ES-I3 (cell line): ENCODE data around the gene DDX59.
"Not testable (repeated sequence)": the region's sequence is repeated elsewhere in the genome, so short reads cannot be mapped to it uniquely, and the experiment has no call there.

Experiments
- H3K36me3 ChIP-seq: 2 replicates; pipeline ENCODE4 v1.6.1; 2013; ENCODE audit warnings: mild to moderate bottlenecking, low read length, control low read depth, moderate library complexity; ENCODE audit not compliant: insufficient read depth
- H3K4me1 ChIP-seq: 2 replicates; pipeline ENCODE4 v1.6.1; 2013; ENCODE audit warnings: mild to moderate bottlenecking, control low read depth, low read length; ENCODE audit not compliant: insufficient read depth
- H3K9ac ChIP-seq: 2 replicates; pipeline ENCODE4 v1.6.1; 2013; ENCODE audit warnings: low read depth, mild to moderate bottlenecking, low read length, moderate library complexity
- H3K9me3 ChIP-seq: 2 replicates; pipeline ENCODE4 v1.6.1; 2013; ENCODE audit warnings: mild to moderate bottlenecking, low read length, moderate library complexity; ENCODE audit not compliant: control insufficient read depth, insufficient read depth

The DDX59 gene

DNA sequence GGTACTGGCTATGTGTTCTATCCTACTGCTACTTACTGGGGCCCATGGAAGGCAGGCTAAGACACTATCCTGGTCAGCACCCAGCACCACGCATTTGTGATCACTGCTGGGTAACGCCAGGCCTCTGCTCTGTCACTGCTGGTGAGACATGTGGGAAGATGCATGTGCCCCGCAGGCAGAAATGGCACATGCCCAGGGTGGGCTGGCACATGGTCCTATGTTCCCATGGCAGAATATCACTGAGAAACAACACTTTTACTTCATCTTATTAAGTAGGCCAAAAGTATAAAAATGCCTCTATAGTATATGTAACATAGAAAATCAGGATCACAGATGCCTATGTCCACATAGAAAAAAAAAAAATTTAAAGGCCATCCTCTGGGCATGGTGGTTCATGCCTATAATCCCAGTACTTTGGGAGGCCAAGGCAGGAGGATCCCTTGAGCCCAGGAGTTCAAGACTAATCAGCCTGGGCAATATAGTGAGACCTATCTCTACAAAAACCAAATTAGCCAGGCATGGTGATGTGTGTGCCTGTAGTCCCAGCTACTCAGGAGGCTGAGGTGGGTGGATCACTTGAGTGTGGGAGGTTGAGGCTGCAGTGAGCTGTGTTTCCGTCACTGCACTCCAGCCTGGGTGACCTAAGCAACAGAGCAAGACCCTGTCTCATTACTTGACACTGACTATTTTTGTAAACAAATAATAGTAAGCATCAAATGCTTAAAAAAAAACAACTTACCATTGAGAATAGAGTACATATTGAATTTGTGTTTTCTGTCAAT is 11.5 kb downstream of the DDX59 start:
- no peak overlapping the region for H3K9ac ChIP-seq
- peaks cover 16% of the 10 kb centered on the region for H3K4me1 ChIP-seq
- H3K36me3 ChIP-seq = peaks cover 12% of the 10 kb centered on the region
- no peaks in the 10 kb centered on the region for H3K9me3 ChIP-seq

DNA sequence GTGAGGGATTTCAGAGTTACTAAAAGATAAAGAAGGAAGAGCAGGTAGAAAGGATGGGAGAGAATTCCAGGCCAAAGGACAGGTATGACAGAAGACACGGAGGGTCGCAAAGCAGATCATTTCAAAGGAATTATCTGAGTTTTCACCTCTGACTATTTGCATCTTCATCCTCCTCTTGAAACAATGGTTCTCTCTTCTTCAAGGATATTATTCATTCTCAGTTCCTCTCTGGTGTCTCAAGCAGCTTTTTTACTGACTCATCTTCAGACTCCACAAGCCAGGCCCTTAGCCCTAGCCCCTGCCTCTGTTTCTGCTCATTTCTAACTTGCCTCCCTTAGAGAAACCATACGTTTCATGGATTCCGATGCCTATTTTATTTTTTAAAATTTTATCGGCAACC is 15.0 kb downstream of the DDX59 start:
- H3K9ac ChIP-seq = no peak overlapping the region
- peaks cover 12% of the 10 kb centered on the region for H3K4me1 ChIP-seq
- H3K9me3 ChIP-seq = no peaks in the 10 kb centered on the region
- peaks cover 9% of the 10 kb centered on the region; the same call in 1 of the 2 replicates for H3K36me3 ChIP-seq

DNA sequence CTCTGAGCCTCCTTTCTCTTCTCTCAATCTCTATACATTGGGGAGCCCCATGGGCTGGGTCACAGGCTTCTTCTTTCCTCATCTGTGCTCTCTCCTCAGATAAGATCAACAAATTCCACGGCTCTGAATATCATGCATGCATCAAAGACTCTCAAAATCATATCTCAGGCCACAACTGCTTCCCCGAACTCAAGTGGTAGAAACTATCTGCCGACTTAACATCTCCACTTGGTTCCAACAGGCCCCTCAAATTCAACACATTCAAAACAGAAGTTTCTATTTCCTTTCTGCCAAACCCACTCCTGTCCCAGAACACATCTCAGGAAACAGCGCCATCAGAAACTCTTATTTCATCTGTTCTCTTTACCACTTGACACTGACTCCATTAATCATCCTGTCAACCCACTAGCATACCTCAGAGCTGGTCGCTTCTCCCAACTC is 16.7 kb downstream of the DDX59 start:
- Histone ChIP-seq H3K9ac (no peak overlapping the region), H3K36me3 (peaks cover 11% of the 10 kb centered on the region; the same call in 1 of the 2 replicates), H3K9me3 (no peaks in the 10 kb centered on the region), H3K4me1 (peaks cover 10% of the 10 kb centered on the region)

DNA sequence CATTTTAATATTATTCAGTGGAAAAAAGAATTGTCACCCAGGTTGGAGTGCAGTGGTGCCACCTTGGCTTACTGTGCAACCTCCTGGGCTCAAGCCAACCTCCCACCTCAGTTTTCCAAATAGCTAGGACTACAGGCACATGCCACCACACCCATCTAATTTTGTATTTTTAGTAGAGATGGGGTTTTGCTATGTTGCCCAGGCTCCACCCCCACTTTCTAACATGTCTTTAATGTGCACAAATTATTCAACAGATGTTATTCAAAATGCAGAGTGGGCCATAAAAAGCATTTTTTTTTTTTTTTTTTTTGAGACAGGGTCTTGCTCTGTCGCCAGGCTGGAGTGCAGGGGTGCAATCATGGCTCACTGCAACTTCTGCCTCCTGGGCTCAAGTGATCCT is 17.3 kb downstream of the DDX59 start:
- Histone ChIP-seq H3K9ac (no peak overlapping the region), H3K36me3 (peaks cover 11% of the 10 kb centered on the region; the same call in 1 of the 2 replicates), H3K9me3 (no peaks in the 10 kb centered on the region), H3K4me1 (peaks cover 10% of the 10 kb centered on the region)

DNA sequence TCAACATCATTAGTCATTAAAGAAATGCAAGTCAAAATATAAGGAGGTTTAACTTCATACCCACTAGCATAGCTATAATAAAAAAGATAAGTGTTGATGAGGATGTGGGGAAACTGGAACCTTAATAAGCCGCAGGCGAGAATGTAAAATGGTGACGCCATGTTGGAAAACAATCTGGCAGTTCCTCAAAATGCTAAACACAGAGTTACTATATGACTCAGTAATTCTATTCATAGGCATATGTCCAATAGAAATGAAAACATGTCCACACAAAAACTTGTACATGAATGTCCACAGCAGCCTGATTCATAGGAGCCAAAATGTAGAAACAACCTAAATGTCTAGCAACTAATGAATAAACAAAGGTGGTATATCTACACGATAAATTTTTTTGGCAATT is 23.2 kb downstream of the DDX59 start:
- no peak overlapping the region for H3K9ac ChIP-seq
- no peaks in the 10 kb centered on the region for H3K4me1 ChIP-seq
- H3K9me3 ChIP-seq = no peaks in the 10 kb centered on the region
- H3K36me3 ChIP-seq = peaks cover 14% of the 10 kb centered on the region; the same call in 1 of the 2 replicates

DNA sequence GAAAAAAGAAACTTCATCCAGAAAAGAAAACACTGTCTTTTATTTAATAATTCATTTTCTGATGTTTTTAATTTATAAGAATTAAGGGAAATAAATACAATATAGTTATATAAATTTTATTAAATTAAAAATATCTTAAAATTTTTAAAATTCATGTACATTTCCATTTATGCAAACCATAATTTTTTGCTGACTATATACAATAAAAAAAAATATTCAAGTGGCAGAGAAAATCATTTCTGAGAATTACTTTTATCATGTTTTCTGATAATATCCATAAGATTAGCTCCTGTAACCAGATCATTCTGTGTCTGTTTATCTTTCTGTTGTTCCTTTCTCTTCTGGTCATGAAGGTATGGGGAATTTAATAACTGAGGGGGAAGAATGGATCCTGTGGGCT is 25.7 kb downstream of the DDX59 start:
- Histone ChIP-seq H3K9ac (no peak overlapping the region), H3K4me1 (peaks cover 9% of the 10 kb centered on the region), H3K36me3 (peaks cover 14% of the 10 kb centered on the region; the same call in 1 of the 2 replicates), H3K9me3 (no peaks in the 10 kb centered on the region)

DNA sequence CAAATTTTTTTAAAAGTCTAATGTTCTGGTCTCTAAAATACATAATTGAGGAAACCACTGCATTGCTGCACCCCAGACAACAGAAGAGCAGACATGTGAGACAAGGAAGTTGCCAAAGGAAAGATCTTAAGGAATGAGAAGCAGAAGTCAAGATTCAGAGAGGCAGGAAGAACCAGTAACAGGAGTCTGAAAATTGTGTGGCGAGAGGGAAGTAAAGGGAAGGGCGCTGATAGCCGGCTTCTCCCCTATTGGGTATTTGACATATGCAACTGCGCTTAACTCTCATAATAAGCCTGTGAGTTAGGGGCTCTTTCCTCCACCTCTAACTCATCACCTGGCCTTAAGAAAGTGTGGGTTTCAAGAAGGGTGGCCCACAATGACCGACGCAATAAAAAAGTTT is 27.2 kb downstream of the DDX59 start:
- H3K9ac ChIP-seq = no peak overlapping the region
- no peaks in the 10 kb centered on the region for H3K9me3 ChIP-seq
- H3K4me1 ChIP-seq = peaks cover 9% of the 10 kb centered on the region
- peaks cover 9% of the 10 kb centered on the region; the same call in 1 of the 2 replicates for H3K36me3 ChIP-seq

DNA sequence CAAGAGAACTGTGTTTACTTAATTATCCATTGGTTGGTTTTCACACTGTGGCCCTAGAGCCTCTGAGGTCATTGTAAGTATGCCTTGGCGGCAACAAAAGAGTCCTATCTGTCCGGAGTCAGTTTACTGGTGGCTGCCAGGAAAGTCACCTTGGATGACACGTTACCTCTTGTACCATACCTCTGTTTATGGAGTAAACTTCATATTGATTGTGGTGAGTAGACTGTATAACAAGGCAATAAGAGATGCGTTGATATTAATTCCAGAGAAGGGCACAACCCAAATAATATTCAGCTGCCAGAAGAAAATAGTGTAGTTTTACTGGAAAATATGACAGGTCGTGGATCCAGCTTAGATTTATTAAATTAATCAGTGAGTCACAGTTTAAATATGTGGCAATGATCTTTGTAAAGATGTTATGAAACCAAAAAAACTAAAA is 28.7 kb downstream of the DDX59 start:
- Histone ChIP-seq H3K9me3 (no peaks in the 10 kb centered on the region), H3K4me1 (peaks cover 9% of the 10 kb centered on the region), H3K36me3 (0 out of 2 replicates have a peak, but pooled peaks cover 3% of the 10 kb centered on the region), H3K9ac (no peak overlapping the region)

DNA sequence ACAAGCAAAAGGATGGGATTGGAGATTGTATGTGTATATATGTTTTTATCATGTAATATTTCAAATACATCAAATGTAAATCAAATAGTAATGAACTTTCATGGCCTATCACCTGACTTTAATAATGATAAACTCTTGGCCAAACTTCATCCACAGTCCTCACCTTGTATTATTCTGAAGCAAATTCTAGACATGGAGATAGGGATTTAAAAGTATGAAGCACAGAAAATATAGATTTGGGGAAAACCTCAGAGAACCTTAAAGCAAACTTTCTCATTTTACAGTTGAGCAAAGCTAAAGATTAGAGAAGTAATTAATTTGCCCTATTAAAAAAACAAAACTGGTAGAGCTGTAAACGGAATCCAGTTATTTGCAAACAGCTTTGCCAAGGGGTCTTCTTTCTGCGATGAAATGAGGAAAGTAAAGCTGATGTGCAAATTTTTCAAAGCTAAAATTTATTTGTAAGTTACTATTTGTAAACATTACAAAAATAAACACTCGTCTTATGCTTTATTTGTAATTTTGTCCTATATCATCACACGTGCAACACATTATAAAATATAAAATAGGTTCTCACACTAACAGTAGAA is 29.2 kb downstream of the DDX59 start:
- Histone ChIP-seq H3K9me3 (no peaks in the 10 kb centered on the region), H3K4me1 (peaks cover 9% of the 10 kb centered on the region), H3K36me3 (0 out of 2 replicates have a peak, but pooled peaks cover 3% of the 10 kb centered on the region), H3K9ac (no peak overlapping the region)

DNA sequence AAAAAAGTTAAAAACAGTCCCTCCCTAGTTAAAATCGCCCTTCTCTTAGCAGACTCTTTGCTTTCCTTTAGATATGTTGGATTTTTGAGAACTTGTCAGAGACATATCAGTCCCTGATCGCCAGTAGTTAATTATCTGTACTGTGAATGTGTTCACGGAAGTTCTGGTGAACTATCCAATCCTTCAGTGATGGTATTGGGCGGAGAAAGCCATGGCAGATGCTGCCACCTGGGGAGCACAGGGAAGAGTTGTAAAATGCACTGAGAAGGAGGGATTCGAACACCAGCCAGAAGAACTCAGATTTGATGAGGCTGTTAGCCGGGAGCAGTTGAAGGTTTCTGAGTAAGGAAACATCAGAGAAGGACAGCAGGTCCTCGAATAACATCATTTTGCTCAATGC is 31.6 kb downstream of the DDX59 start:
- H3K9ac ChIP-seq = no peak overlapping the region

DNA sequence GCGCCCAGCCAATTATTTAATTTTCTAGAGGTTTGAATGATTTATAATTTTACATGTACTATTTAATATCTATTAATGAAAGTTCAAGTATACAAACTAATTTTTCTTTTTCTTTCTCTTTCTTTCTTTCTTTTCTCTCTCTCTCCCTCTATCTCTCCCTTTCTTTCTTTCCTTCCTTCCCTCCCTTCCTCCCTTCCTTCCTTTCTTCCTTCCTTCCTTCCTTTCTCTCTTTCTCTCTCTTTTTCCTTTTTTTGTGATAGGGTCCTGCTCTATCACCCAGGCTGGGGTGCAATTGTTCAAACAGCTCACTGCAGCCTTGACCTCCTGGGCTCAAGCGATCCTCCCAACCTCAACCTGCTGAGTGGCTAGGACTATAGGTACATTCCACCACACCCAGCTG is 33.0 kb downstream of the DDX59 start:
- H3K9ac ChIP-seq = no peak overlapping the region

More for the DNA sequence above, 31.6 kb downstream of the DDX59 start:
- Histone ChIP-seq H3K9me3 (no peaks in the 10 kb centered on the region), H3K36me3 (no peaks in the 10 kb centered on the region), H3K4me1 (peaks cover 9% of the 10 kb centered on the region)

DNA sequence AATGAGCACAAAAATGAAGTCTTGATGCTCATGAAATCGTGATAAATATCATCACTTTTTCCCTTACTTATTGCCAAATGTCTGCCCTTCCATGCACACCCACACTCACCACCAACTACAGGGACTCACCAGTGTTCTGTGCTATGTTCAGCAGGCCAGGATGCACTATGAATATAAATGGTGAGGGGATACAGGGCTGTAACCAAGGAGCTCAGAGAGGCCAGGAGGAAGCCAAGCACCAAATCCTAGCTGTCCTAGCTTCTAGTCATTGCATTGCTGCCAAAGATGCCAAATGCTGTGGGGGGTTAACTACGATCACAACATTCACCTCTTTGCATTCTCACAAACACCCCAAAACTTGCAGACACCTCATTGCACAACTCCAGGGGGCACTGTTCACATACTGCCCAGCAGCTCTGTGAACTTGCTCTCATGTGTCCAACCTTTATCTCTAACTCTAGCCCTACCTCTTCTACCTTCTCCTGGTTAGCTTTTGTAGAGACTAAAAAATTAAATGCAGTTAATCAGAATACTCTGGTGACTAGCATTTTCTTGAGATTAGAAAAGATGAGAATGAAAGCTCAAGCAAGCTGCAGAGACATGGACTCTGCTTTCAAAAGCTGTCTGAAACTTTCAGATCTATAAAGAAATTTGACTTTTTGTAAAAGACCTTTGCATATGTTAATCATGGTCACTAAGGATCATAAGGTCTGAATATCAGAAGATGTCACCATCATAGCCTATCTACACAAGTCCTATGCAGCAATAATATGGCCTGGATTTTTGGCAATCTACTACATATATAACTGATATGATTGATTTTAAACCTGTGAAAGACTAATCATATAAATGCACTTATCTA is 35.2 kb downstream of the DDX59 start:
- Histone ChIP-seq H3K36me3 (no peaks in the 10 kb centered on the region), H3K4me1 (0 out of 2 replicates have a peak, but pooled peaks cover 3% of the 10 kb centered on the region), H3K9me3 (no peaks in the 10 kb centered on the region), H3K9ac (no peak overlapping the region)

More for the DNA sequence above, 33.0 kb downstream of the DDX59 start:
- H3K4me1 ChIP-seq = peaks cover 9% of the 10 kb centered on the region
- H3K36me3 ChIP-seq = no peaks in the 10 kb centered on the region
- no peaks in the 10 kb centered on the region for H3K9me3 ChIP-seq

DNA sequence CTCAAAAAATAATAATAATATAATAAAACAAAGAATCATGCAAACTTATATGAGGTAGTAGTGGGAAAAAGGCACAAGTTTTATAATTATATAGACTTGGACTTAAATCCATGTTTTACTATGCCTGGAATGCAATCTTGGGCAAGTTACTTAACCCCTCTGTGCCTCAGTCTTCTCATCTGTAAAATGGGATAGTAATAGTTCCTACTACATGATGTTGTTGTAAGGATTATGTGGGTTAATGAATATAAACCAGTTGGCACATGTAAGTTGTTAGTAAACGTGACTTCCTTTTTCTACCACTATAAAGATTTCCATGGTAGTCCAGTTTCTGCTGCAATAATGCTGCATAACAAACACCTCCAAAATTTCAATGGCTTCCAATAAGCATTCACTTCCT is 38.3 kb downstream of the DDX59 start:
- no peaks in the 10 kb centered on the region for H3K36me3 ChIP-seq
- H3K9me3 ChIP-seq = no peaks in the 10 kb centered on the region
- 0 out of 2 replicates have a peak, but pooled peaks cover 3% of the 10 kb centered on the region for H3K4me1 ChIP-seq
- H3K9ac ChIP-seq = no peak overlapping the region

DNA sequence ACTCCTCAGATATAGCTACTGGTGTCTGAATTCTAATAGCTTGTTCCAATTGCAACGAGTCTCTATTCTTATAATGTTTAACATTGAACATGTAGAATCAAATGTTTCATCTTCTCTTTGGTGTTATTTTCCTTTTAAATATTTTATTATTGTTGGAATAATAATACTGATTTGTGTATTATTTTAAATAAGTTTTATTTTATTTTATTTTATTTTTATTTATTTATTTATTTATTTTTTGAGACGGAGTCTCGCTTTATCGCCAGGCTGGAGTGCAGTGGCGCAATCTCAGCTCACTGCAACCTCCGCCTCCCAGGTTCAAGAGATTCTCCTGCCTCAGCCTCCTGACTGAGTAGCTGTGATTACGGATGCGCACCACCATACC is 39.2 kb downstream of the DDX59 start:
- H3K36me3 ChIP-seq, H3K9me3 ChIP-seq, H3K4me1 ChIP-seq, H3K9ac ChIP-seq: not testable (repeated sequence)
